ENCODE measurements around the gene IFITM2. TPM values are rescaled to one million over a fixed set of nuclear protein-coding genes. Genes with fewer than 3 reads are reported as not detected.
"Not testable (repeated sequence)": the region's sequence is repeated elsewhere in the genome, so short reads cannot be mapped to it uniquely, and the experiment has no call there.

IFITM2 gene
- 207 TPM for polyA plus RNA-seq (2013, experiment 1 of 2)
- polyA plus RNA-seq (2013, experiment 2 of 2) = 159 TPM

DNA sequence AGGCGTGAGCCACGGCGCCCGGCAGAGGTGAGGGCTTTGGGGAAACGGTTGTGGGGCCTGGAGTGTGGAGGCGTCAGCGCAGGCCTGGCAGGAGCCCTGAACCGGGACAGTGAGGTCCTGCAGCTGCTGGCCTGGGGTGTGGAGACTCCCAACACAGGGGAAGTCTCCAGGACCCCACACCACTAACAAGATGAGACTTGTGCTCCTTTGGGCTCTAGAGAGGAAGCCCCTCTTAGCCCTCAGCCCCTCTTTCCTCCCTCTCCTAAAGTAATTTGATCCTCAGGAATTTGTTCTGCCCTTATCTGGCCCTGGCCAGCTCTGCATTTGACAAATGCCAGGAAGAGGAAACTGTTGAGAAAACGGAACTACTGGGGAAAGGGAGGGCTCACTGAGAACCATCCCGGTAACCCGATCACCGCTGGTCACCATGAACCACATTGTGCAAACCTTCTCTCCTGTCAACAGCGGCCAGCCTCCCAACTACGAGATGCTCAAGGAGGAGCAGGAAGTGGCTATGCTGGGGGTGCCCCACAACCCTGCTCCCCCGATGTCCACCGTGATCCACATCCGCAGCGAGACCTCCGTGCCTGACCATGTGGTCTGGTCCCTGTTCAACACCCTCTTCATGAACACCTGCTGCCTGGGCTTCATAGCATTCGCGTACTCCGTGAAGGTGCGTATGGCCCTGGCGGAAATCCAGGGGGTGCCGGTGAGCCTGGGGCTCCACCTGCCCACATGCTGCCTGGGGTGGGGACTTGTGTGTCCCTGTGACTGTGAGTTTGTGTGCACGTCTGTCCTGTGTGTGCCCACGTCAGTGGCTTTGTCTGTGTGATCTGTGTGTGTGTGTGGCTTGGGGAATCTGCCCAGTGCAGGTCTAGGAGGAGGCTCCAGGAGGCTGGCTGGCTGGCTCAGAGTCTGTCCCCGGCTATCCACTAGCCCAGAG is at the start of gene IFITM2:
TSS of gene IFITM2 (plus strand) at position 51 of the 943 bp plus-strand sequence. CDS start at position 428, 377 bp downstream.
- H3K4me1 ChIP-seq (ENCODE audit: control insufficient read depth, insufficient read depth, low read length, poor library complexity, severe bottlenecking) = peaks cover 24% of the 10 kb centered on the region
- H3K27ac ChIP-seq (ENCODE audit: low read depth, low read length, severe bottlenecking) = peak within 1 kb of the TSS; percentile 80
- H3K9me3 ChIP-seq (ENCODE audit: control insufficient read depth, low read length); H3K36me3 ChIP-seq (ENCODE audit: control insufficient read depth, insufficient read depth, low read length): not testable (repeated sequence)
- 36 to 45% methylated on average over 15 to 20 of the region's 28 CpGs for WGBS, 2 experiments (ENCODE audit: insufficient coverage in 2 of 2)
- peak within 1 kb of the TSS; percentile 28 for H3K4me3 ChIP-seq (ENCODE audit: extremely low read depth, insufficient read depth, low read length, poor library complexity, severe bottlenecking)

DNA sequence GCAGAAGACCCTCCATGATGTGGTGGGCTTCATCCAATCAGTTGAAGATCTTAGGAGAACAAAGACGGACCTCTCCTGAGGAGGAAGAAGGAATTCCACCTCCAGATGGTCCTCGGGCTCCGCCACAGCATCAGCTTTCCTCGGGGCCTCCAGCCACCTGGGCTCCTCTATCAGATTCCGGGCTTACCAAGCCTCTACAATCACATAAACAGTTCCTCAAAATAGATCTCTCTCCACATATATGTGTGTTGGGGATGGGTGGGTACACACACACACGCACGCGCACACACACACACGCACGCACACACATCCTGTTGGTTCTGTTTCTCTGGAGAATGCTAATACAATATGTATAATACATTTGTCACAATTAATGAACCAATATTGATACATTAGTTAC is 48.2 kb upstream of the IFITM2 start:
- Histone ChIP-seq H3K4me3 (ENCODE audit: extremely low read depth, insufficient read depth, low read length, poor library complexity, severe bottlenecking) (no peak overlapping the region), H3K9me3 (ENCODE audit: control insufficient read depth, low read length) (no peaks in the 10 kb centered on the region), H3K4me1 (ENCODE audit: control insufficient read depth, insufficient read depth, low read length, poor library complexity, severe bottlenecking) (no peaks in the 10 kb centered on the region), H3K36me3 (ENCODE audit: control insufficient read depth, insufficient read depth, low read length) (no peaks in the 10 kb centered on the region), H3K27ac (ENCODE audit: low read depth, low read length, severe bottlenecking) (no peak overlapping the region)
- WGBS, 2 experiments (ENCODE audit: insufficient coverage in 2 of 2) = 83% methylated on average over 1 of the region's 10 CpGs; no CpG with 5 or more reads in 1 of the 2 experiments

DNA sequence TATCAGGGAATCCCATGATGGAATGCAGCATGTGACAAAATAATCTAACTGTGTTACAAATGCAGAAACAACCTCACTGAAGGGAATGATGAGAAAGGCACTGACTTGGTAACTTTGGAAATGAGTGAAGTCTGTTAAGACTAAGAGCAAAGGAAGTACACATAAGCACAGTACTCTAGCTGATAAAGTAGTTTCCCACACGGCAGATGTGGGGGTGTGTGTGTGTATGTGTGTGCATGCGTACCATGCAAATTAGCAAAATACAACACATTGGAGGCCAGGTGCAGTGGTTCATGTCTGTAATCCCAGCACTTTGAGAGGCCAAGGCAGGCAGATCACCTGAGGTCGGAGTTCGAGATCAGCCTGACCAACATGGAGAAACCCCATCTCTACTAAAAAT is 46.0 kb upstream of the IFITM2 start:
- Histone ChIP-seq H3K36me3 (ENCODE audit: control insufficient read depth, insufficient read depth, low read length) (no peaks in the 10 kb centered on the region), H3K27ac (ENCODE audit: low read depth, low read length, severe bottlenecking) (no peak overlapping the region), H3K4me3 (ENCODE audit: extremely low read depth, insufficient read depth, low read length, poor library complexity, severe bottlenecking) (no peak overlapping the region), H3K9me3 (ENCODE audit: control insufficient read depth, low read length) (no peaks in the 10 kb centered on the region), H3K4me1 (ENCODE audit: control insufficient read depth, insufficient read depth, low read length, poor library complexity, severe bottlenecking) (no peaks in the 10 kb centered on the region)
- 84 to 89% methylated on average over 2 to 4 of the region's 4 CpGs for WGBS, 2 experiments (ENCODE audit: insufficient coverage in 2 of 2)

DNA sequence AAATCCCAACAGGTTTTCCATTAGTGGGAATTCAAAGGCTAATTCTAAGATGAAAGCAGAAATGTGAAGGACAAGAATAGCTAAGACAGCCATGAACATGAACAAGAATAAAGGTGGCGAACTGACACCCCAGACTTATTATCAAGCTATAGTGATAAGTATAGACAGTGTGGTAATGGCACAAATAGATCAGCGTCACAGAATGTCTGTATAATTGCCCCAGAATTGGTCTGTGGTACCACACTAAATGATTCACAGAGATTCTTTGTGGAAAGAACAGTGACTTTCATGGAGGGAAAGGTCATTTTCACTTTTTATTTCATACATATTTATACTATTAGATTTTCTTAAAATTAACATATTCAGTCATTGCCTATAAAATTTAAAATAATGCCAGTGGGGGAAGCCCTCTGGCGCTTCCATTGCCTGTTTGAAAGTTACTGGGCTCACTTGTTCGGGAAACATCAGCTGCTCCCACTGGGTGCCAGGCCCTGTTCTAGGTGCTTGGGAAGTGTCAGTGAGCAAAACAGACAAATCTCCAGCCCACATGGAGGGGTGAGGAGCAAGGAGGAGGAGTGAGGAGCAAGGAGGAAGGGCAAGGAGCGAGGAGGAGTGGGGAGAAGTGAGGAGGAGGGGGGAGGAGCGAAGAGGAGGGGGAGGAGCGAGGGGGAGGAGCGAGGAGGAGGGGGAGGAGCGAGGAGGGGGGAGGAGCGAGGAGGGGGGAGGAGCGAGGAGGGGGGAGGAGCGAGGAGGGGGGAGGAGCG is 40.8 kb upstream of the IFITM2 start:
- 92 to 100% methylated on average over 2 to 4 of the region's 13 CpGs for WGBS, 2 experiments (ENCODE audit: insufficient coverage in 2 of 2)
- H3K9me3 ChIP-seq (ENCODE audit: control insufficient read depth, low read length) = no peaks in the 10 kb centered on the region

DNA sequence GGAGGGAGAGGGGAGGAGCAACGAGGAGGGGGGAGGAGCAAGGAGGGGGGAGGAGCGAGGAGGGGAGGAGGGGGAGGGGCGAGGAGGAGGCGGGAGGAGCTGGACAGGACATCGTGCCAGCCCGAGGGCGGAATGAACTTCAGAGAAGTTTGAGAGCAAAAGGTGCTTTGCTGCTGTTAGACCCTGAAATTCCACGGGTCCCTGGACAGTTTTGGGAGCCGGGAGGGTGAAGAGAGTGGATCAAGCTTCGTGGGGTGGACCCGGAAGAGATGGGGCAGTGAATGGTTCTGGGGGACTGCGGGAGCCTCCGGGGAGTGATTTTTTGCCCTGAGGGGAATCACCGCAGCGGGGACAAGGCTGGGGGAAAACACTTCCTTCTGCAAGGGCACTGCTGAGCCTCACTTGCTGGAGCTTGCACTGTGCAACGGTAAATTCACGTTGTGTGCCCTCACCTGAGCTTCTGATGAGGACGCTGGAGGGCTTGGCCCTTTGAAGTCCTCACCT is 40.1 kb upstream of the IFITM2 start:
- no peak overlapping the region for H3K4me3 ChIP-seq (ENCODE audit: extremely low read depth, insufficient read depth, low read length, poor library complexity, severe bottlenecking)
- WGBS, 2 experiments (ENCODE audit: insufficient coverage in 2 of 2) = 81 to 86% methylated on average over 12 to 14 of the region's 18 CpGs
- no peak overlapping the region for H3K27ac ChIP-seq (ENCODE audit: low read depth, low read length, severe bottlenecking)
- no peaks in the 10 kb centered on the region for H3K36me3 ChIP-seq (ENCODE audit: control insufficient read depth, insufficient read depth, low read length)
- no peaks in the 10 kb centered on the region for H3K4me1 ChIP-seq (ENCODE audit: control insufficient read depth, insufficient read depth, low read length, poor library complexity, severe bottlenecking)
- no peaks in the 10 kb centered on the region for H3K9me3 ChIP-seq (ENCODE audit: control insufficient read depth, low read length)

More for the DNA sequence above, 40.8 kb upstream of the IFITM2 start:
- H3K27ac ChIP-seq (ENCODE audit: low read depth, low read length, severe bottlenecking) = no peak overlapping the region
- no peaks in the 10 kb centered on the region for H3K4me1 ChIP-seq (ENCODE audit: control insufficient read depth, insufficient read depth, low read length, poor library complexity, severe bottlenecking)
- no peak overlapping the region for H3K4me3 ChIP-seq (ENCODE audit: extremely low read depth, insufficient read depth, low read length, poor library complexity, severe bottlenecking)
- no peaks in the 10 kb centered on the region for H3K36me3 ChIP-seq (ENCODE audit: control insufficient read depth, insufficient read depth, low read length)

DNA sequence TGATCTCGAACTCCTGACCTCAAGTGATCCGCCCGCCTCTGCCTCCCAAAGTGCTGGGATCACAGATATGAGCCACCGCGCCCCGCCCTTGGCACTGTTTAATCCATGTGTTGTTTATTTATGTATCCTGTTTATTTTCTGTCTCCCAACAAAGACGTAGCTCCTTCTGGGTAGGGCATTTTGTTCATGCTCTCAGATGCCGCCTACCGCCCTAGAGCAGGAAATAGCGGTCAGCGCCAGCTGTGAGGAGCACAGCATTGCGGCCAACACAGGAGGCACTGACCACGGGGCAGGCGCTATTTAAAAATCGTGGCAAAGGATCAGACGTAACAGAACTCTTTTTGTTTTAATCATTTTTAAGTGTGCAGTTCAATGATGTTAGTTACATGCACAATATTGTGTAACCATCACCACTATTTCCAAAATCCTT is 38.9 kb upstream of the IFITM2 start:
- not testable (repeated sequence) for H3K9me3 ChIP-seq (ENCODE audit: control insufficient read depth, low read length); H3K27ac ChIP-seq (ENCODE audit: low read depth, low read length, severe bottlenecking); H3K4me1 ChIP-seq (ENCODE audit: control insufficient read depth, insufficient read depth, low read length, poor library complexity, severe bottlenecking); H3K36me3 ChIP-seq (ENCODE audit: control insufficient read depth, insufficient read depth, low read length); H3K4me3 ChIP-seq (ENCODE audit: extremely low read depth, insufficient read depth, low read length, poor library complexity, severe bottlenecking)
- WGBS, 2 experiments (ENCODE audit: insufficient coverage in 2 of 2) = 81 to 90% methylated on average over 8 to 9 of the region's 16 CpGs

DNA sequence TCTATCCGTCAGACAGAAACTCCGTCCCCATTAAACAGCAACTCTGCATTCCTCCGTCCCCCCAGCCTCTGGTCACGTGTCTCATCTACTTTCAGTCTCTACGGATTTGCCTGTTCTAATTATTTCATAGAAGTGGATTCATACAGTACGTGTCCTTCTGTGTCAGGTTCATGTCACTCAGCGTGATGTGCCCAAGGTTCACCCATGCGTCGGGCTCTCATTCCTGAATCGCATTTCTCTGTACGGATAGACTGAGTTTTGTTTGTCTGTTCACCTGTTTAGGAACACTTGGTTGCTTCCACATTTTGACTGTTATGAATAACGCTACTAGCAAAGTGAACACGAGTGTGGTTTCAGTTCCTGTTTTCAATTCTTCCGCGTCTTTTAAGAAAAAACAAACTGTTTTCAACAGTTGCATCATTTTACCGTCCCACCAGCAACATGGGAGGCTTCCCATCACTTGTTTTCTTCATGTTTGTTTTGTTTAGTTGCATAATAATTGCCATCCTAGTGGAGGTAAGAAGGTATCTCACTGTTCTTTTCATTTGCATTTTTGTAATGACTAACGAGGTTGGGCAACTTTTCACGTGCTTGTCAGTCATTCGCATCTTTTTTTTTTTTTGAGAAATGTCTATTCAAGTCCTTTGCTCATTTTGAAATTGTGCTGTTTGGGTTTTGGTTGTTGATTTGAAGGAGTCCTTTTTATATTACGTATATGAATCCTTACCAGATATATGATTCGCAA is 38.3 kb upstream of the IFITM2 start:
- Histone ChIP-seq H3K27ac (ENCODE audit: low read depth, low read length, severe bottlenecking) (no peak overlapping the region), H3K4me3 (ENCODE audit: extremely low read depth, insufficient read depth, low read length, poor library complexity, severe bottlenecking) (no peak overlapping the region), H3K36me3 (ENCODE audit: control insufficient read depth, insufficient read depth, low read length) (no peaks in the 10 kb centered on the region), H3K4me1 (ENCODE audit: control insufficient read depth, insufficient read depth, low read length, poor library complexity, severe bottlenecking) (no peaks in the 10 kb centered on the region), H3K9me3 (ENCODE audit: control insufficient read depth, low read length) (no peaks in the 10 kb centered on the region)
- 78 to 86% methylated on average over 14 to 17 of the region's 21 CpGs for WGBS, 2 experiments (ENCODE audit: insufficient coverage in 2 of 2)

DNA sequence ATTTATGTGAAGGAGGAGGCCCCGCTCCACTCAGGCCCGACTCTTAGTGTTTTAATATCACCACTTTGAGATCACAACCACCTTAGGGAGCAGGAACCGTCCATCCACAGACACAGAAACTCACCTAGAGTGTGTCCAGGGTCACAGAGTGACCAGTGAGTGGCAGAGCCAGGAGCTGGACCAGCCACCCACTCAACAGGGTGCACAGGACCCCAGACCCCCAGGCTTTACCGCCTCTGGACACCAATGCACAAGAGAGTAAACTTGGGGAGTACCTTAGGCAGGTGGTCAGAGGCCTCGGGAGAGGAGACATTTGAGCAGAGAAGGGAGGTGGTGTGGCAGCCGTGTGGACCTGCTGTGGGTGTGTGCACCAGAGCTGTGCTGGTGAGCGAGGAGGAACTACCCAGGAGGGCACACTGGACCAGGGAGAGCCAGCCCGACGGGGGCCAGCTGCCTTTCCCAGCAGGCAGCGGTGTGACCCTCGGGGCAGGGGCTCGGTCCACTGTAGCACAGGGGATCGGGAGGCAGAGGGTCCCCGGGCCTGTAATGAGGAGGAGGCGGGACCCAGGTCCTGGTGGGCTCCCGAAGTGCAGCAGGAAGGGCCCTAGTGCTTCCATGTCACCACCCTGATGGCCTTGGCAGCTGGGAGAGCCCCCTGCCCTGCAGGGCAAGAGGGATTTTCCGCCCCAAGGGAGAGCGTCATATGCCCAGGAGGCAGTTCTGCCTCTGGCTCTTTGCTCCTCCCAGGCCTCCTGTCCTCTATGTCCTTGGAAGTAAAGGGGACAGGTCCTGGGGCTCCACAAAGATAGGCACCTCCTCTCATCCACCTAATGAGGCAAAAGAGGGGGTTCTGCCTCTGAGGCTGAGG is 36.9 kb upstream of the IFITM2 start:
- Histone ChIP-seq H3K4me3 (ENCODE audit: extremely low read depth, insufficient read depth, low read length, poor library complexity, severe bottlenecking) (no peak overlapping the region), H3K9me3 (ENCODE audit: control insufficient read depth, low read length) (no peaks in the 10 kb centered on the region), H3K36me3 (ENCODE audit: control insufficient read depth, insufficient read depth, low read length) (no peaks in the 10 kb centered on the region), H3K27ac (ENCODE audit: low read depth, low read length, severe bottlenecking) (no peak overlapping the region), H3K4me1 (ENCODE audit: control insufficient read depth, insufficient read depth, low read length, poor library complexity, severe bottlenecking) (no peaks in the 10 kb centered on the region)
- 85 to 86% methylated on average over 14 to 15 of the region's 18 CpGs for WGBS, 2 experiments (ENCODE audit: insufficient coverage in 2 of 2)

DNA sequence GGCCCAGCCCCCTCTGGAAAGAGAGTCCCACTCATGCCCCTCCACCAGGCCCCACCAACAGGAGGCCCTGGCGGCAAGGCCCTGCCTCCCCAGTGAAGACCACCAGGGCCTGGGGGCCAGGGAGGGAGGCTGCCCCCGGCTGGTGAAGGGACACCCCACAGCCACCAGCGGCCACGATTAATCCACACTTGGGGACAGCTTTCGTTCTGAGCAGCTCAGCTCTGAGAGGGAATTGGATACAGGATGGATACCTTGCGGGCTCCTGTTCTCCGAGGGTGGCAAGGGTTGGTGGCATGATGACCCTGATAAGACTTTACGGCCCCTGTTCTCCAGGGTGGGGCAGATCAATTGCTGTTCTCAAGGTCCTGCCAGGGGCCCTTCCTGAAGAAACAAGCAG is 36.3 kb upstream of the IFITM2 start:
- H3K4me1 ChIP-seq (ENCODE audit: control insufficient read depth, insufficient read depth, low read length, poor library complexity, severe bottlenecking) = no peaks in the 10 kb centered on the region
- no peaks in the 10 kb centered on the region for H3K9me3 ChIP-seq (ENCODE audit: control insufficient read depth, low read length)
- H3K4me3 ChIP-seq (ENCODE audit: extremely low read depth, insufficient read depth, low read length, poor library complexity, severe bottlenecking) = no peak overlapping the region
- no peak overlapping the region for H3K27ac ChIP-seq (ENCODE audit: low read depth, low read length, severe bottlenecking)
- no peaks in the 10 kb centered on the region for H3K36me3 ChIP-seq (ENCODE audit: control insufficient read depth, insufficient read depth, low read length)
- 89 to 91% methylated on average over 4 to 7 of the region's 8 CpGs for WGBS, 2 experiments (ENCODE audit: insufficient coverage in 2 of 2)

All from mesodermal cell (in vitro differentiated cells).